GM18861 (cell line): ENCODE data around the gene HSPB9.

ENCODE experiments used
- ATAC-seq: cut with Tn5 transposase; IDR thresholded peaks from one replicate; pipeline ENCODE4 v1.9.1; 2021; ENCODE audit not compliant: unreplicated experiment

The HSPB9 gene

GRCh38 chr17:42122371-42123303 lies at the start of gene HSPB9:
Gene HSPB9 (plus strand): TSS chr17:42122804. CDS start chr17:42122851, 47 bp downstream.
- no peak for ATAC-seq

DNA sequence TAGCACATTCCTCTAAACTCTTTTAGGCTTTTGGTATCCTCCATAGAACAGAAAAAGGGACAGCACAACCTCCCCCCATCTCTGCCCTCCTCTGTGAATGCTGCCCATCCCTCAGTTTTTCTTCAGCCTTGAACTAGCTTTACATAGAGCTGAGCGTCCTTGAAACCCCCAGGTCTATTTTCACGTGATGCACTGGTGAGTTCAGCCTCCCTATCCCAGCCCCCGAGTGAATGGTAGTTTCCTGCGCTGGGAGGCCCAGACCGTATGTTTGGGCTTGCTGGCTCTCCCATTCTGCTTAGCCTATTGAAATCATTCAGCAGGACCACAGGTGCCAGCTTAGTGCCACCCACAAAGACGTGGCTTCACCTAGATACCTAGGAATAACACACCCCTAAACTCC lies 46.8 kb upstream of the HSPB9 start:
- ATAC-seq = no peak

DNA sequence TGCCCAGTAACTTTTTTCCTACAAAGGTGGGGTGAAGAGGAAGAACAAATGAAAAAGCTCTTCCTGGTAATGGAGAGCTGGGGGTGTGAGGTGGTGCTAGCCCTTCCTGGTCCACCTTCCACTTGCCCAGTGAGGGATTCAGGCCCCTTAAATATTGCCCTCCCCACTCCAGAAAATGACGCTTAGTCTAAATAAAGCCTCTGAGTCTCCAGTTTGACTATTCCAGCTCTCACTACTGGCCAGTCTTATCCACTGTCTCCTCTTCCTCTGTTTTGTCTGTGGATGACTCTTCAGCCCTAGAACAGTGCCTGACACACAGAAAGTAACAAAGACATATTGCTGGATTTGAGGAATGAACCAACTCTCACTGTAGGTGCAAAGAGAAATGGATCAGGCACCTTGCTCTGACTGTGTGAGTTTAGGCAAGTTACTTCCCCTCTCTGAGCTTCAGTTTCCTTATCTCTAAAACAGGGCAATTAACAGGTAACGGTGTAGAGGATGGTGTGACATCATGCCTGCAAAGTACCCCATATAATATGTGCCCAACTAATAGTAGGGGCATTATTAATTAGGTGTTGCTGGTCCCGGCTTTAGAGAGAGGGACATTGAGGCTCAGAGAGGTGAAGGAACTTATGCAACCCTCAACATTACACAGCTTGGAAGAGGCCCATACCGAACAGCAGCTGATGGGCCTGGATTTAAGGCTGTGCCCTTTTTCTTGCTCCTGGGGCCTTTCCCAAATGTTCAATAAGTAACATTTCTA lies 45.6 kb upstream of the HSPB9 start:
- ATAC-seq = no peak

DNA sequence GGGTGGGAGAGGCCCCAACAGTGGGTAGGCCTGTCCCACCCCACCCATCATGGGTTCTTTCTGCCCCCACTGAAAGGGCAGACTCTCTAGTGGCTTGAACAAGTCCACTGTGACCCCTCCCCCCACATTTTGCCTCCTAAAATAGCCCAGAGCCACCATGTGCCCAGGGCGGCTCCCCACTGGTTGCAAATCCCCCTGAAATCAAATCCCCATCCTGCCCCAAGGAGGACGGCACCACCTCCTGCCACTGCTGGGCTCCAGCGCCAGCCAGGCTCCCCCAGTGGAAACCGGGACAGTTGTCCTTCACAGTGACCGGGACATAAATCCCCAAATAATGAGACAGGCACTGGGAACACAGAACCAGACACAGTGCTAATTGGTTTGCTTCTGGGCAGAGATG lies 44.8 kb upstream of the HSPB9 start:
- no peak for ATAC-seq

DNA sequence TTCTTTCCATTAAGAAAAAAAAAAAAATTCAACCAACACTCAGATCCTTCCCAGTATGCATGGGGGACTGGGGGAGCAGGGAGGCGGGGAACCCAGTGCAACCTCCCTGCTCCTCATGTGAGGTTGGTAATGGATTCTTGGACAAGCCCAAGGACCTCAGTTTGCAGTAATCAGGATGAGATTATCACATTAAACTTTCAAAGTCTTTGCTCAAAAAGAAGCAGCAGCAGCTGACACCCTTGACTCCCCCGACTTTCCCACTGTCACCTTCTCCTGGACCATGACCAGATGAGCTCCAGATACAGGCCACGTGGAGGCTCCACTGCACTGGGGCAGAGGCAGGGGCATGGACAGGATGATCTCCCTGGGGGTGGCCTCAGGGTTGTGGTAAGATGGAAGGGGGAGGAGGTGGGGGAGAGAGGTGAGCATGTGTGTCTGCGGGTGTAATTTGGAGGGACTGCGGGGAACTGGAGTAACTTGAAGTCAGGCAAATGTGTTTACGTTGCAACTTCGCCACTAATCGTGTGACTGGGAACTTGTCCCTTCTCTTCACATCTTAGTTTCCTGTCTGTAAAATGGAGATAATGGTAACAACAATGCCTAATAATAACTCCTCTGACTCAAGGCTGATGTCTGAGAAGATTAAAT lies 44.1 kb upstream of the HSPB9 start:
- ATAC-seq = no peak

- ATAC-seq = no peak
Measured at GRCh38 chr17:42079541-42079940, 43.1 kb upstream of the HSPB9 start.

- no peak for ATAC-seq
Measured at GRCh38 chr17:42081516-42082129, 41.0 kb upstream of the HSPB9 start.

DNA sequence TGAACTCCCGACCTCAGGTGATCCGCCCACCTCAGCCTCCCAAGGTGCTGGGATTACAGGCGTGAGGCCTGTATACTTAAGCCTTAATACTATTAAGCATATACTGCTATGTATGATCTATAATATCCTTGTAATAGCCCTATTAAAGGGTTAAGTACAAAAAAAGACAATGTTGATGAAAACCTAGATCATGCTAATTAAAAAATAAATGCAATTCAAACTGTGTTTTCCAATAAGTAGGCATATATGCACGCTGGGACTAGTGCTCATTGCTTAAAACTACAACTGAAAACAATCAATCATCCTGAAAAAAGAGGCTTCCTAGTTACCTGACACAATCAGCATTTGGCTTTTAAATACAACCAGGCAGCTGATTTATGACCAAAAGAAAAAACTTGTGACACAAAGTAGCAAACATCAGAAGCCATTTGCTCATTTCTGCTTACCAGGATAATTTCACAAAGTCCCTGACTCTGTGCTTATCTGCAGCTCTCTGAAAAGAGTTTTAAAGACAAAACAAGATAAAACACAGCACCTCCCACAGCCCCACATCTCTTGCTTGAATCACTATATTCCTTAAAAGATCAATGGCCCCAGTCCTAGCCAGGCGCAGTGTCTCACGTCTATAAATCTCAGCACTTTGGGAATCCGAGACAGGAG lies 35.4 kb upstream of the HSPB9 start:
- ATAC-seq = no peak

DNA sequence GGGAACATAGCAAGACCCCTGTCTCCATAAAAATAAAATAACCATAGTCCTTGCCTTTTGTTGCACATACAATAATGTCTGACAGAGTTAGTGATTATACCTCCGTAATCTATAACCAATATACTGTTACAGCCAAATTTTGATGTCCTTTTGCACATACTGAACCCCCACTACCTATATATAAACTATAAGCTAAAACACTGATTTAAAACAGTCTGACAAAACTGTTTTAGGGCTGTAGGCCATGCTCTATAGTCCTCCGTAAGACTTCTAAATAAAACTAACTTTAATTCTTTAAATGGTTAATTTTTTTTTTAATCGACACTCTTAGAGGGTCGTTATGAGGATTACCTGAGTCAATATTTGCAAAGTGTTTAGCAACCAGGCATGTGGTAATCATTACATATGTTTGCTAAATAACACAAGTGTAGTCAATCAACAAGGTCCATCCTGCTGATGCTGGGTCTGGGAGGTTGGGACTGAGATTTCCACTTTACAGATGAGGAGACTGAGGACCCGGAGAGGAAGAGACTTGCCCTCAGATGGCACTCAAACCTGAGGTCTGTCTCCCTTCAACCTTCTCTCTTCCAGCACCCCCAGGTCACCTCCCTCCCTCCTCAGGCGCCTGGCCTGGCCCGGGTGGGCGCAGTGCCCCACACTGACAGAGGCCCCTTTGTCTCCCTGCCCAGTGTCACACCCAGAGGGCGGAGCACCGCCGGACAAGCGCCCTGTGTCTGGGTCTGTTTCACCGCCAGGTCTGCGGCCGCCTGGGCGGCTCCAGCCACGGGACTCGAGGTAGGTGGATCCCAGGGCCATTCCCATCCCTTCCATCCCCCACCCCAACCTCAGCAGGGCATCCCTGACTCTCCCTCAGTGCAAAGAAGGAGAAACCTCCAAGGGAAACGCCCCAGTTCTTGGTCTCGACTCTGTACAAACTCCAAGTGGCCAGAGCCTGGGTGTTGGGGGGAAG lies 34.6 kb upstream of the HSPB9 start:
- no peak for ATAC-seq

- ATAC-seq = no peak
Measured at GRCh38 chr17:42088736-42089135, 33.9 kb upstream of the HSPB9 start.

GRCh38 chr17:42090964-42091790 lies 31.4 kb upstream of the HSPB9 start:
- ATAC-seq = no peak

DNA sequence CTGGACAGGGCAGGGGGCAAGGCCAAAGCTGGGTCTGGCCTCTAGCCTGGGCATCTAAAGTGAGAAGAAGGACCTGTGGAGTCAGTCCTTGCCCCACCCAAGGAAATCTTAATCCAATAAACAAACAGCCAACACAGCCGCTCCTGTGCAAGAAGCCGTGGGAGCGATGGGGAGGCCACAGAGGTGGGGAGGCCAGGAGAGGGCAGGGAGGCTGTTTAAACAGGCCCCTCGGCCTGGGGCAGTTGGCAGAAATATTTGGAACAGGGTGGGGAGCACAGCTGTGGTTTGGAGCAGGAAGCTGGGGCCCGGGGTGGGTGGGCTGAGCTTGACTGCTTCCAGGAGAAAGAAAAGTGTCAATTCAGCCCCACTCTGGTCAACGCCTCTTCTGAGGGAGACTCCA lies 29.7 kb upstream of the HSPB9 start:
- no peak for ATAC-seq

- ATAC-seq = no peak
Measured at GRCh38 chr17:42094375-42095069, 28.1 kb upstream of the HSPB9 start.

GRCh38 chr17:42096360-42097111 lies 26.1 kb upstream of the HSPB9 start:
- no peak for ATAC-seq

DNA sequence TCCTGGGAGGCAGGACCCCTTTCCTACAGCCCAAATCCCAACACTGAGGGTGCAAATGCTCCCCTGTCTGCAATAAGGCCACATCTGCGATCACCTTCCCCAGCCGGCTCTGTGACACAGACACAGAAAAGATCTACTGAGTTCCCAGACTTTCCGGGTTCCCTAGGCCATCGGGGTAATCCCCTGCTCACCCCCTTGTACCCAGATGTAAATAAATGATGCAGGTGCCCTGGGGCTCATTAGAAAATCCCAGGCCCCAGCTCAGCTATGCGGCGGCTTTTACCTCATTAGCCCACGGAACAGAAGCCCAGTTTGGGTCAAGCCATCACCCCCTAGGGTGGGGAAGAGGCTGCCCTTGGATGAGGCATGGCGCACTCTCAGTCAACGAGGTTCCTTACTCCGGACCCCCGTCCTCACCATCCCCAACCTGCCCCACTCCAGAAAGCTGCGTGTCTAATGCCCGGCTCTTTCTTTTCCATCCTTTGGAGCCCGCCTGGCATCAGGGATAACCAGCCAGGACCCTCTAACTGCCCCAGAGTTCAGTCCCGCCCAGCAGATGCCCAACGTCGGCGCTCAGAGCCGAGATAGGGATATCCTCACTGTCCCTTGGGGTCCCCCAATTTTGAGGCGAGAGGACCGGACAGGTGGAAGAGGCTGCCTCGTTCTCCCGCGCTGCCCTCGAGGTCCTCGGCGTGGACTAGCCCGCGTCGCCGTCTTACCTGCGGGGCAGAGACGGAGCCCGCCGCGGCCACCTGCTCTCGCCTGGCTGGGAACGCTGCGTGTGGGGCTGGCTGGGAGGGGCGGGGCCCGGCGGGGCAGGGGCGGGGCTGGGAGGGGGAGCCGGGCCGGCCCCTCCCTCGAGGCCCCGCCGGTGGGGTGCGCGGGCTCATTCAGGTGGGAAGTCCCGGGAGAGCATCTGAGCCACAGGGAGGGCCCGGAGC lies 24.6 kb upstream of the HSPB9 start, which contains the start of gene ZNF385C:
ZNF385C (minus strand) TSS at position 783 of the 941 bp plus-strand sequence. CDS start 35,417 bp downstream, outside the sequence.
- no peak for ATAC-seq
